ENCODE results near the gene CYTH4. TPM values are rescaled to one million over a fixed set of nuclear protein-coding genes. Genes with fewer than 3 reads are reported as not detected.

The CYTH4 gene
- total RNA-seq, 2 donors from 2014 or later = 89.5 to 98.7 TPM

GRCh38 chr22:37269936-37270678, 12.2 kb upstream of the CYTH4 start:
- Mint-ChIP-seq H3K27ac (peak overlapping the region; percentile 92), H3K4me1 (peaks cover 29% of the 10 kb centered on the region), H3K4me3 (peak overlapping the region; percentile 63), H3K36me3 (ENCODE audit: low read depth) (no peaks in the 10 kb centered on the region), H3K27me3 (no peaks in the 10 kb centered on the region)
- H3K9me3 ChIP-seq (ENCODE audit: control insufficient read depth, low read length, poor library complexity, severe bottlenecking) = no peaks in the 10 kb centered on the region
- peak; percentile 26 for ATAC-seq
- DNase-seq = no peak

- no peak for DNase-seq
- H3K9me3 ChIP-seq (ENCODE audit: control insufficient read depth, low read length, poor library complexity, severe bottlenecking) = no peaks in the 10 kb centered on the region
- Mint-ChIP-seq H3K4me1 (peaks cover 31% of the 10 kb centered on the region), H3K4me3 (no peak overlapping the region), H3K27ac (peak overlapping the region; percentile 92), H3K27me3 (no peaks in the 10 kb centered on the region), H3K36me3 (ENCODE audit: low read depth) (no peaks in the 10 kb centered on the region)
- no peak for ATAC-seq
These were observed 11.2 kb upstream of the CYTH4 start for GRCh38 chr22:37270928-37271650.

- DNase-seq = no peak
- no peak overlapping the region for H3K4me3 Mint-ChIP-seq
- H3K27me3 Mint-ChIP-seq = no peaks in the 10 kb centered on the region
- ATAC-seq = no peak
- H3K4me1 Mint-ChIP-seq = peaks cover 23% of the 10 kb centered on the region
- H3K27ac Mint-ChIP-seq = peak overlapping the region; percentile 45
- H3K36me3 Mint-ChIP-seq (ENCODE audit: low read depth) = no peaks in the 10 kb centered on the region
- no peaks in the 10 kb centered on the region for H3K9me3 ChIP-seq (ENCODE audit: control insufficient read depth, low read length, poor library complexity, severe bottlenecking)
These were observed 9.0 kb upstream of the CYTH4 start for GRCh38 chr22:37273126-37273845.

GRCh38 chr22:37273846-37274225, 8.5 kb upstream of the CYTH4 start:
- ATAC-seq (no peak), DNase-seq (no peak)
- H3K27me3 Mint-ChIP-seq = no peaks in the 10 kb centered on the region
- peak overlapping the region; percentile 14 for H3K27ac Mint-ChIP-seq
- H3K4me3 Mint-ChIP-seq = no peak overlapping the region
- H3K9me3 ChIP-seq (ENCODE audit: control insufficient read depth, low read length, poor library complexity, severe bottlenecking) = no peaks in the 10 kb centered on the region
- peaks cover 29% of the 10 kb centered on the region for H3K4me1 Mint-ChIP-seq
- no peaks in the 10 kb centered on the region for H3K36me3 Mint-ChIP-seq (ENCODE audit: low read depth)

- no peak overlapping the region for H3K4me3 Mint-ChIP-seq
- ATAC-seq (no peak), DNase-seq (no peak)
- H3K4me1 Mint-ChIP-seq = peaks cover 27% of the 10 kb centered on the region
- H3K9me3 ChIP-seq (ENCODE audit: control insufficient read depth, low read length, poor library complexity, severe bottlenecking) = no peaks in the 10 kb centered on the region
- no peaks in the 10 kb centered on the region for H3K27me3 Mint-ChIP-seq
- H3K27ac Mint-ChIP-seq = peak overlapping the region; percentile 45
- no peaks in the 10 kb centered on the region for H3K36me3 Mint-ChIP-seq (ENCODE audit: low read depth)
These were observed 7.9 kb upstream of the CYTH4 start for GRCh38 chr22:37274380-37274862.

GRCh38 chr22:37275134-37275533, 7.2 kb upstream of the CYTH4 start:
- Mint-ChIP-seq H3K27me3 (no peaks in the 10 kb centered on the region), H3K36me3 (ENCODE audit: low read depth) (no peaks in the 10 kb centered on the region), H3K27ac (peak overlapping the region; percentile 45), H3K4me3 (no peak overlapping the region), H3K4me1 (peaks cover 20% of the 10 kb centered on the region)
- no peak for ATAC-seq
- no peak for DNase-seq
- no peaks in the 10 kb centered on the region for H3K9me3 ChIP-seq (ENCODE audit: control insufficient read depth, low read length, poor library complexity, severe bottlenecking)

- Mint-ChIP-seq H3K36me3 (ENCODE audit: low read depth) (no peaks in the 10 kb centered on the region), H3K27ac (peak overlapping the region; percentile 45), H3K4me1 (peaks cover 16% of the 10 kb centered on the region), H3K27me3 (no peaks in the 10 kb centered on the region), H3K4me3 (no peak overlapping the region)
- DNase-seq (no peak), ATAC-seq (peak; percentile 54)
- H3K9me3 ChIP-seq (ENCODE audit: control insufficient read depth, low read length, poor library complexity, severe bottlenecking) = no peaks in the 10 kb centered on the region
These were observed 6.7 kb upstream of the CYTH4 start for GRCh38 chr22:37275622-37276021.

- no peak for DNase-seq
- Mint-ChIP-seq H3K4me3 (no peak overlapping the region), H3K27ac (no peak overlapping the region), H3K4me1 (peaks cover 14% of the 10 kb centered on the region), H3K27me3 (no peaks in the 10 kb centered on the region), H3K36me3 (ENCODE audit: low read depth) (no peaks in the 10 kb centered on the region)
- H3K9me3 ChIP-seq (ENCODE audit: control insufficient read depth, low read length, poor library complexity, severe bottlenecking) = no peaks in the 10 kb centered on the region
- no peak for ATAC-seq
These were observed 5.5 kb upstream of the CYTH4 start for GRCh38 chr22:37276776-37277175.

- no peak overlapping the region for H3K27ac Mint-ChIP-seq
- no peaks in the 10 kb centered on the region for H3K27me3 Mint-ChIP-seq
- no peak overlapping the region for H3K4me3 Mint-ChIP-seq
- H3K9me3 ChIP-seq (ENCODE audit: control insufficient read depth, low read length, poor library complexity, severe bottlenecking) = no peaks in the 10 kb centered on the region
- peaks cover 3% of the 10 kb centered on the region for H3K36me3 Mint-ChIP-seq (ENCODE audit: low read depth)
- DNase-seq (no peak), ATAC-seq (no peak)
- H3K4me1 Mint-ChIP-seq = peaks cover 17% of the 10 kb centered on the region
These were observed 4.9 kb upstream of the CYTH4 start for GRCh38 chr22:37277384-37277783.

- ATAC-seq = no peak
- Mint-ChIP-seq H3K4me1 (peaks cover 24% of the 10 kb centered on the region), H3K27ac (no peak overlapping the region), H3K36me3 (ENCODE audit: low read depth) (peaks cover 7% of the 10 kb centered on the region), H3K27me3 (no peaks in the 10 kb centered on the region), H3K4me3 (no peak overlapping the region)
- H3K9me3 ChIP-seq (ENCODE audit: control insufficient read depth, low read length, poor library complexity, severe bottlenecking) = no peaks in the 10 kb centered on the region
- DNase-seq = no peak
These were observed 4.0 kb upstream of the CYTH4 start for GRCh38 chr22:37278261-37278660.

- Mint-ChIP-seq H3K4me1 (peaks cover 32% of the 10 kb centered on the region), H3K27ac (no peak overlapping the region), H3K27me3 (no peaks in the 10 kb centered on the region), H3K4me3 (no peak overlapping the region), H3K36me3 (ENCODE audit: low read depth) (peaks cover 7% of the 10 kb centered on the region)
- H3K9me3 ChIP-seq (ENCODE audit: control insufficient read depth, low read length, poor library complexity, severe bottlenecking) = no peaks in the 10 kb centered on the region
- ATAC-seq = no peak
- DNase-seq = no peak
These were observed 2.8 kb upstream of the CYTH4 start for GRCh38 chr22:37279331-37280181.

- no peaks in the 10 kb centered on the region for H3K27me3 Mint-ChIP-seq
- H3K4me1 Mint-ChIP-seq = peaks cover 37% of the 10 kb centered on the region
- ATAC-seq = no peak
- no peaks in the 10 kb centered on the region for H3K9me3 ChIP-seq (ENCODE audit: control insufficient read depth, low read length, poor library complexity, severe bottlenecking)
- H3K36me3 Mint-ChIP-seq (ENCODE audit: low read depth) = peaks cover 9% of the 10 kb centered on the region
- no peak for DNase-seq
- peak overlapping the region; percentile 99 for H3K4me3 Mint-ChIP-seq
- H3K27ac Mint-ChIP-seq = no peak overlapping the region
These were observed 1.6 kb upstream of the CYTH4 start for GRCh38 chr22:37280718-37281117.

All from T-helper 17 cell (primary cell).